GM12878 (cell line): Measurements from ENCODE around the gene KIAA1217. TPM values are rescaled to one million over a fixed set of nuclear protein-coding genes. Genes with fewer than 3 reads are reported as not detected.

Source experiments
- ATAC-seq: fragments of 200-7000 bp; cut with Tn5 transposase; 3 replicates; pipeline ENCODE4 v1.9.1; 2020; ENCODE audit warnings: mild to moderate bottlenecking, moderate library complexity
- BruUV-seq: library from RNA; stranded (reverse); fragments of 400-500 nt; replicated peaks from 2 replicates; lab custom pipeline; 2021; lab: Mats Ljungman, UMichigan
- CTCF ChIA-PET: fragments of 300-600 bp; sonication (Branson Sonifier 250); formaldehyde crosslinking; extraction: SDS; loops from one replicate; lab custom pipeline; 2021; ENCODE audit warnings: inconsistent platforms; lab: Yijun Ruan, JAX
- POLR2A ChIA-PET: fragments of 350-600 bp; formaldehyde crosslinking; extraction: SDS; loops from one replicate; lab custom pipeline; 2021; ENCODE audit warnings: inconsistent platforms; lab: Charles Lee
- RAD21 ChIA-PET: fragments of 300-600 bp; sonication (Branson Sonifier 250); formaldehyde crosslinking; loops from one replicate; lab custom pipeline; 2023; ENCODE audit warnings: antibody characterized with exemption; ENCODE audit not compliant: unreplicated experiment; lab: Charles Lee
- SMC1A ChIA-PET: fragments of 300-600 bp; sonication (Branson Sonifier 250); formaldehyde crosslinking; loops from one replicate; lab custom pipeline; 2023; ENCODE audit not compliant: unreplicated experiment, uncharacterized antibody; lab: Charles Lee
- DNase-seq: peaks from one replicate; pipeline ENCODE4 v3.0.0-alpha.2; 2011; ENCODE audit warnings: low read depth, low spot score
- FAIRE-seq: peaks from 3 replicates; lab custom pipeline; 2011; peaks lifted over from hg19 to GRCh38; lab: Jason Lieb, UNC
- H2AFZ ChIP-seq: 2 replicates; pipeline ENCODE4 v1.6.0; 2011; ENCODE audit warnings: low read depth, low read length, control low read depth; ENCODE audit not compliant: control insufficient read depth
- H3K27ac ChIP-seq: 2 replicates; pipeline ENCODE4 v1.5.1; 2011; ENCODE audit warnings: control low read depth; ENCODE audit not compliant: control insufficient read depth, insufficient read depth
- H3K27me3 ChIP-seq, 2 experiments: replicated peaks in 1 of 2; 2 replicates each; pipeline versions ENCODE4 v1.6.0 to v1.6.1; 2011; ENCODE audit warnings: low read length in 1 of 2; ENCODE audit not compliant: control insufficient read depth in 2 of 2, insufficient read depth in 2 of 2
- H3K36me3 ChIP-seq, 2 experiments: 2 replicates each; pipeline ENCODE4 v1.5.1; 2011; ENCODE audit warnings: low read length in 1 of 2; ENCODE audit not compliant: control insufficient read depth in 2 of 2, insufficient read depth in 2 of 2
- H3K4me1 ChIP-seq: 2 replicates; pipeline ENCODE4 v1.6.1; 2011; ENCODE audit warnings: mild to moderate bottlenecking, low read length, moderate library complexity, mixed read lengths; ENCODE audit not compliant: control insufficient read depth, insufficient read depth
- H3K4me2 ChIP-seq: 2 replicates; pipeline ENCODE4 v1.6.0; 2011; ENCODE audit warnings: control low read depth; ENCODE audit not compliant: control insufficient read depth, insufficient read depth
- H3K4me3 ChIP-seq: fragments of 200-600 bp; sonication (generic); 2 replicates; pipeline ENCODE4 v1.5.1; 2016
- H3K79me2 ChIP-seq: 2 replicates; pipeline ENCODE4 v1.6.0; 2011; ENCODE audit warnings: low read length; ENCODE audit not compliant: control insufficient read depth, insufficient read depth
- H3K9ac ChIP-seq: 2 replicates; pipeline ENCODE4 v1.8.0; 2011; ENCODE audit warnings: low read length, control low read depth, mixed read lengths; ENCODE audit not compliant: control insufficient read depth, insufficient read depth
- H3K9me3 ChIP-seq: replicated peaks from 3 replicates; pipeline ENCODE4 v1.5.1; 2011; ENCODE audit warnings: mild to moderate bottlenecking, low read length; ENCODE audit not compliant: control insufficient read depth, insufficient read depth
- H4K20me1 ChIP-seq: 2 replicates; pipeline ENCODE4 v1.6.0; 2011; ENCODE audit not compliant: control insufficient read depth, insufficient read depth
- ATF2 ChIP-seq: IDR thresholded peaks from 2 replicates; pipeline ENCODE4 v1.6.1; 2012; ENCODE audit warnings: low read length, inconsistent platforms
- CHD1 ChIP-seq: IDR thresholded peaks from 2 replicates; pipeline ENCODE4 v1.6.1; 2012; ENCODE audit warnings: low read depth, low read length, improper control_type of control experiment
- EP300 ChIP-seq, 2 experiments: fragments of 150-350 bp in 1 of 2; IDR thresholded peaks; 2 replicates each; pipeline ENCODE4 v1.6.1; 2011 to 2012; ENCODE audit warnings: low read depth in 2 of 2, low read length in 2 of 2, borderline replicate concordance in 1 of 2, improper control_type of control experiment in 1 of 2, inconsistent platforms in 1 of 2; ENCODE audit not compliant: control insufficient read depth in 1 of 2
- NBN ChIP-seq: fragments of 450-650 bp; IDR thresholded peaks from 2 replicates; pipeline ENCODE4 v1.6.1; 2016
- NKRF ChIP-seq: fragments of 450-650 bp; conservative IDR thresholded peaks from 2 replicates; pipeline ENCODE4 v1.6.1; 2017; ENCODE audit warnings: mild to moderate bottlenecking, moderate library complexity
- NR2C1 ChIP-seq: fragments of 450-650 bp; IDR thresholded peaks from 2 replicates; pipeline ENCODE4 v1.6.1; 2017; ENCODE audit warnings: antibody characterized with exemption, mild to moderate bottlenecking, moderate library complexity
- RFX5 ChIP-seq: IDR thresholded peaks from 2 replicates; pipeline ENCODE4 v1.6.1; 2011; ENCODE audit warnings: low read depth, low read length, improper control_type of control experiment
- SUPT20H ChIP-seq: IDR thresholded peaks from 2 replicates; pipeline ENCODE4 v1.6.1; 2011; ENCODE audit warnings: low read depth, mild to moderate bottlenecking, low read length, moderate library complexity, borderline replicate concordance; ENCODE audit not compliant: control insufficient read depth
- TBL1XR1 ChIP-seq: IDR thresholded peaks from 2 replicates; pipeline ENCODE4 v1.6.1; 2012; ENCODE audit warnings: low read depth, low read length, improper control_type of control experiment
- USF2 ChIP-seq: IDR thresholded peaks from 2 replicates; pipeline ENCODE4 v1.6.1; 2011; ENCODE audit warnings: low read depth, low read length, improper control_type of control experiment, borderline replicate concordance
- WRNIP1 ChIP-seq: IDR thresholded peaks from 2 replicates; pipeline ENCODE4 v1.6.1; 2011; ENCODE audit warnings: low read depth, low read length, improper control_type of control experiment, borderline replicate concordance
- ZBTB33 ChIP-seq: fragments of 450-650 bp; IDR thresholded peaks from 2 replicates; pipeline ENCODE4 v1.6.1; 2017; ENCODE audit warnings: mild to moderate bottlenecking
- ZBTB4 ChIP-seq: fragments of 450-650 bp; formaldehyde crosslinking; IDR thresholded peaks from 2 replicates; pipeline ENCODE4 v1.4.0; 2022; ENCODE audit warnings: mild to moderate bottlenecking, moderate library complexity
- WGBS: methylation state at CpG from one replicate; pipeline ENCODE4 v1.1.6; 2016; ENCODE audit warnings: low lambda C conversion rate; ENCODE audit not compliant: insufficient replicate concordance, insufficient coverage; ENCODE audit errors: missing lambda C conversion rate; 5-methylcytosine and 5-hydroxymethylcytosine counted together
- in situ Hi-C: fragments of 300-500 bp; cut with MboI; formaldehyde crosslinking; loops from 9 replicates; pipeline ENCODE4 v1.14.3; 2018; ENCODE audit warnings: mixed read lengths
- intact Hi-C: fragments of 100-400 bp; cut with micrococcal nuclease; formaldehyde crosslinking; loops from one replicate; pipeline ENCODE4 v1.14.2; 2022; ENCODE audit not compliant: unreplicated experiment
- polyA plus RNA-seq, 11 experiments: library from polyadenylated mRNA; depleted of rRNA in 4 of 11; unstranded in 6 of 11; stranded (reverse) in 5 of 11; fragments of >200 nt; fragmentation: Nextera tagmentation in 4 of 11; fragmentation: Illumina TruSeq in 1 of 11; extraction: Ambion mirVana in 4 of 11; extraction: Trizol in 1 of 11; gene quantifications; 1 replicate in 1 of 11; 2 replicates in 10 of 11; pipeline versions ENCODE4 v1.2.1 to v1.2.3, GENCODE V29; 2011 to 2016; ENCODE audit warnings: inconsistent platforms in 2 of 11, missing spikeins in 2 of 11, low read depth in 1 of 11
- total RNA-seq, 4 experiments: library from RNA; depleted of rRNA in 3 of 4; stranded (reverse); fragments of >200 nt in 3 of 4; fragmentation: Illumina TruSeq in 1 of 4; extraction: Trizol in 1 of 4; gene quantifications; 2 replicates each; pipeline versions ENCODE4 v1.2.1 to v1.2.3, GENCODE V29; 2013 to 2021

KIAA1217 gene
- total and polyA plus RNA-seq, 10 of the 15 experiments (the other 5 are each of a cell fraction or from before 2014, with no cell fraction given) = 0.57 to 3.8 (median 2.1) TPM

- no peak for TF ChIP-seq ZBTB4 (CRISPR knock-in tag)
- TF ChIP-seq RFX5 = no peak
- TF ChIP-seq TBL1XR1 = no peak
- no peak for TF ChIP-seq NBN
- TF ChIP-seq CHD1 = no peak
Observed at GRCh38 chr10:24579448-24579847, 370.5 kb downstream of the KIAA1217 start (continued).

- POLR2A ChIA-PET = no interaction called here
- BruUV-seq = no TSS peak
- no peaks in the 10 kb centered on the region for H4K20me1 ChIP-seq
- FAIRE-seq = no peak
- CTCF ChIA-PET = interaction anchor here (0.8 to 1.5 kb wide), 4 partner anchors 22 to 197 kb away, joined by 3 to 5 read pairs (median 3); no protein-coding TSS in a partner anchor
- RAD21 ChIA-PET = no interaction called here
- SMC1A ChIA-PET = interaction anchor here (1.5 kb wide), 1 partner anchor 647 kb away, joined by 3 read pairs; no protein-coding TSS in a partner anchor
- no peaks in the 10 kb centered on the region for H3K9me3 ChIP-seq
- H2AFZ ChIP-seq = no peak overlapping the region
- H3K27me3 ChIP-seq = no peaks in the 10 kb centered on the region
- in situ Hi-C loops = no loop called here
- H3K36me3 ChIP-seq = no peaks in the 10 kb centered on the region; a peak in 1 of 4 replicates
- H3K27ac ChIP-seq = no peak overlapping the region
- no peak for ATAC-seq
- H3K4me2 ChIP-seq = no peak overlapping the region
- H3K4me3 ChIP-seq = no peak overlapping the region
- intact Hi-C loops = no loop called here
- WGBS = 41% methylated on average over 4 of the region's 4 CpGs
- no peak for DNase-seq
- no peaks in the 10 kb centered on the region for H3K79me2 ChIP-seq
- H3K9ac ChIP-seq = no peak overlapping the region
- H3K4me1 ChIP-seq = no peaks in the 10 kb centered on the region
- TF ChIP-seq NR2C1 = no peak
- TF ChIP-seq EP300 (IDR thresholded peaks at IDR 0.05; ENCODE audit: borderline replicate concordance in 1 of 2, control insufficient read depth in 1 of 2, low read depth in 2 of 2, low read length in 2 of 2) = no peak
- TF ChIP-seq NKRF = no peak
- TF ChIP-seq USF2 = no peak
- TF ChIP-seq NBN = no peak
- TF ChIP-seq WRNIP1 = no peak
- no peak for TF ChIP-seq RFX5
- no peak for TF ChIP-seq ZBTB33
- no peak for TF ChIP-seq SUPT20H
- no peak for TF ChIP-seq ATF2
Observed at GRCh38 chr10:24579906-24580305, 371.0 kb downstream of the KIAA1217 start.
